HepG2 (cell line): ENCODE results near the gene CTNNBL1. TPM values are rescaled to one million over a fixed set of nuclear protein-coding genes. Genes with fewer than 3 reads are reported as not detected.

ENCODE experiments used
- CBX5 ChIP-seq: sonication (generic); formaldehyde crosslinking; IDR thresholded peaks from 2 replicates; pipeline ENCODE4 v1.4.0; 2020; ENCODE audit warnings: missing genetic modification reagents, borderline replicate concordance
- FOSL2 ChIP-seq: sonication (generic); formaldehyde crosslinking; IDR thresholded peaks from 2 replicates; pipeline ENCODE4 v1.4.0; 2020; ENCODE audit warnings: missing genetic modification reagents
- HNF4G ChIP-seq, 2 experiments: sonication (generic) in 1 of 2; formaldehyde crosslinking in 1 of 2; IDR thresholded peaks; 2 replicates each; pipeline versions ENCODE4 v1.4.0 to v1.6.1; 2011 to 2020; ENCODE audit warnings: borderline replicate concordance in 2 of 2, low read depth in 2 of 2, mild to moderate bottlenecking in 2 of 2, low read length in 1 of 2, missing genetic modification reagents in 1 of 2, moderate library complexity in 1 of 2
- NFRKB ChIP-seq: fragments of 450-650 bp; IDR thresholded peaks from 2 replicates; pipeline ENCODE4 v1.6.1; 2017
- NR1H2 ChIP-seq: sonication (generic); formaldehyde crosslinking; IDR thresholded peaks from 2 replicates; pipeline ENCODE4 v1.8.1; 2022; ENCODE audit warnings: low read depth, missing genetic modification reagents, borderline replicate concordance
- ZNF225 ChIP-seq: sonication (generic); formaldehyde crosslinking; IDR thresholded peaks from 2 replicates; pipeline ENCODE4 v1.4.0; 2020; ENCODE audit warnings: mild to moderate bottlenecking, missing genetic modification reagents
- ZNF256 ChIP-seq: sonication (generic); formaldehyde crosslinking; conservative IDR thresholded peaks from 2 replicates; pipeline ENCODE4 v1.4.0; 2020; ENCODE audit warnings: missing genetic modification reagents
- ZNF317 ChIP-seq: sonication (generic); formaldehyde crosslinking; IDR thresholded peaks from 2 replicates; pipeline ENCODE4 v1.5.0; 2020; ENCODE audit warnings: mild to moderate bottlenecking, missing genetic modification reagents
- ZNF552 ChIP-seq: sonication (generic); formaldehyde crosslinking; IDR thresholded peaks from 2 replicates; pipeline ENCODE4 v1.9.0; 2022; ENCODE audit warnings: missing genetic modification reagents, mild to moderate bottlenecking, borderline replicate concordance
- ZNF570 ChIP-seq: sonication (generic); formaldehyde crosslinking; IDR thresholded peaks from 2 replicates; pipeline ENCODE4 v1.4.0; 2020; ENCODE audit warnings: mild to moderate bottlenecking, missing genetic modification reagents, borderline replicate concordance
- ZNF674 ChIP-seq: sonication (generic); formaldehyde crosslinking; IDR thresholded peaks from 2 replicates; pipeline ENCODE4 v1.5.0; 2020; ENCODE audit warnings: low read depth, mild to moderate bottlenecking, missing genetic modification reagents
- ZNF737 ChIP-seq: sonication (generic); formaldehyde crosslinking; IDR thresholded peaks from 2 replicates; pipeline ENCODE4 v1.5.0; 2020; ENCODE audit warnings: missing genetic modification reagents, mild to moderate bottlenecking, borderline replicate concordance
- polyA plus RNA-seq, 8 experiments: library from polyadenylated mRNA; depleted of rRNA in 3 of 8; stranded (reverse) in 7 of 8; unstranded in 1 of 8; fragments of >200 nt; fragmentation: Illumina TruSeq in 4 of 8; extraction: Trizol in 4 of 8; gene quantifications; 2 replicates each; pipeline versions ENCODE4 v1.2.1 to v1.2.3, GENCODE V29; 2011 to 2016; ENCODE audit warnings: low read depth in 4 of 8, missing spikeins in 1 of 8, mixed read lengths in 1 of 8; ENCODE audit not compliant: insufficient read depth in 1 of 8
- total RNA-seq, 5 experiments: library from RNA; depleted of rRNA; stranded (reverse); fragments of >200 nt; fragmentation: Illumina TruSeq; extraction: Trizol; gene quantifications; 2 replicates each; pipeline ENCODE4 v1.2.3, GENCODE V29; 2016; ENCODE audit warnings: low read depth in 1 of 5
- TF ChIP-seq, protein P1 (sequence below): sonication (generic); formaldehyde crosslinking; IDR thresholded peaks from 2 replicates; pipeline ENCODE4 v1.5.1; 2020; ENCODE audit warnings: missing genetic modification reagents, mild to moderate bottlenecking, borderline replicate concordance
- TF ChIP-seq, protein P2 (sequence below): sonication (generic); formaldehyde crosslinking; IDR thresholded peaks from 2 replicates; pipeline ENCODE4 v1.4.0; 2020; ENCODE audit warnings: missing genetic modification reagents
- TF ChIP-seq, protein P3 (sequence below): sonication (generic); formaldehyde crosslinking; IDR thresholded peaks from 2 replicates; pipeline ENCODE4 v1.4.0; 2020; ENCODE audit warnings: missing genetic modification reagents
- TF ChIP-seq, protein P4 (sequence below): sonication (generic); formaldehyde crosslinking; IDR thresholded peaks from 2 replicates; pipeline ENCODE4 v1.4.0; 2020; ENCODE audit warnings: missing genetic modification reagents
- TF ChIP-seq, protein P5 (sequence below): IDR thresholded peaks from 2 replicates; pipeline ENCODE4 v1.6.1; 2016; ENCODE audit warnings: low read depth, control low read depth

The CTNNBL1 gene
- total and polyA plus RNA-seq, 2 of the 13 experiments (the other 11 are each of a cell fraction or from before 2014, with no cell fraction given), result 49.3 to 94.6 TPM

DNA sequence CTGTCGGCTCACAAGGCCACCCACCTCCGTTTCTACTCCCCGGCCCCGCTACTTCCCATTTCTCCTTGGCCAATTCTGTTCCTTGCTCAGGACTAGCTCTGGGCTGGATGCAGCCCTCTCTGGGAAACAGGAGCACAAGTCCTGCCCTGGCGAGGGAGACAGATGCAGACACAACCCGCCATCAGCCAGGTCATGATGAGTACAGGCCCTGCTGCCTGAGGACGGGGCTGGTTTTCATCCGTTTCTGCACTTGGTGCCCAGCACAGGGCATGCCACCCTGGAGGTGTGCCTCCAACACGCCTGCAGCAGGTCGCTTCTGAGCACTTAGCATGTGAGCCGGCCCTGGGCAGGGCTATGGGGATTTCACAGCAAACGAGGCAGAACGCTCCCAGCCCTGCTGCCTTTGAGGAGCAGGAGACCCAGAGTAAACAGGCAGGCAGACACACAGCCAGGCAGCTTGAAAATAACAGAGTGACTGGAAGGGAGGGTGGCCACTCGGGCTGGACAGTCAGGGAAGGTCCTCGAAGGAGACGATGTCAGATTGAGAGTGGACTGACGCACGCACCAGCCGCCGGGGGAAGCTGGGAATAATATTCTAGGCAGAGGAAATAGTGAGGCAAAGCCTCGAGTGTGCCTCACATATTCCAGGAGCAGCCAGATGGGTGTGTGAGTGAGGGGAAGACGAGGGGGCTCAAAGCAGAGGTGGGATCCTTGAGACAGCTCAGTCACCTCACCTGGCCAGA, 187.9 kb downstream of the CTNNBL1 start (continued):
- TF ChIP-seq, protein P1, sequence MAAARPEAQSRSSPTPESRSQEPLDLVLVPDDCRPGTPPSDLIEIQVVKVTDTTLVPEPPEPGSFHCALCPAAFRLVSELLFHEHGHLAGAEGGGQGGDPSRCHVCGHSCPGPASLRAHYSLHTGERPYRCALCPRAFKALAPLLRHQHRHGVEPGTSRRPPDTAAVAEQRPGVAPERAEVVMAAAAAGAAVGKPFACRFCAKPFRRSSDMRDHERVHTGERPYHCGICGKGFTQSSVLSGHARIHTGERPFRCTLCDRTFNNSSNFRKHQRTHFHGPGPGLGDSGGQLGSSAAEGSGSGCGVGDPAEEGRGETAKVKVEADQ, result peak; percentile 59; the same call in 1 of the 2 replicates
- no peak for TF ChIP-seq ZNF317 (CRISPR knock-in tag)
- TF ChIP-seq, protein P2, sequence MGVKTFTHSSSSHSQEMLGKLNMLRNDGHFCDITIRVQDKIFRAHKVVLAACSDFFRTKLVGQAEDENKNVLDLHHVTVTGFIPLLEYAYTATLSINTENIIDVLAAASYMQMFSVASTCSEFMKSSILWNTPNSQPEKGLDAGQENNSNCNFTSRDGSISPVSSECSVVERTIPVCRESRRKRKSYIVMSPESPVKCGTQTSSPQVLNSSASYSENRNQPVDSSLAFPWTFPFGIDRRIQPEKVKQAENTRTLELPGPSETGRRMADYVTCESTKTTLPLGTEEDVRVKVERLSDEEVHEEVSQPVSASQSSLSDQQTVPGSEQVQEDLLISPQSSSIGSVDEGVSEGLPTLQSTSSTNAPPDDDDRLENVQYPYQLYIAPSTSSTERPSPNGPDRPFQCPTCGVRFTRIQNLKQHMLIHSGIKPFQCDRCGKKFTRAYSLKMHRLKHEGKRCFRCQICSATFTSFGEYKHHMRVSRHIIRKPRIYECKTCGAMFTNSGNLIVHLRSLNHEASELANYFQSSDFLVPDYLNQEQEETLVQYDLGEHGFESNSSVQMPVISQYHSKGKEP (CRISPR knock-in tag), result no peak
- no peak for TF ChIP-seq FOSL2 (CRISPR knock-in tag)
- TF ChIP-seq, protein P3, sequence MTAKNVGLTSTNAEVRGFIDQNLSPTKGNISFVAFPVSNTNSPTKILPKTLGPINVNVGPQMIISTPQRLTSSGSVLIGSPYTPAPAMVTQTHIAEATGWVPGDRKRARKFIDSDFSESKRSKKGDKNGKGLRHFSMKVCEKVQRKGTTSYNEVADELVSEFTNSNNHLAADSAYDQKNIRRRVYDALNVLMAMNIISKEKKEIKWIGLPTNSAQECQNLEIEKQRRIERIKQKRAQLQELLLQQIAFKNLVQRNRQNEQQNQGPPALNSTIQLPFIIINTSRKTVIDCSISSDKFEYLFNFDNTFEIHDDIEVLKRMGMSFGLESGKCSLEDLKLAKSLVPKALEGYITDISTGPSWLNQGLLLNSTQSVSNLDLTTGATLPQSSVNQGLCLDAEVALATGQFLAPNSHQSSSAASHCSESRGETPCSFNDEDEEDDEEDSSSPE (CRISPR knock-in tag), result no peak
- no peak for TF ChIP-seq ZNF552 (CRISPR knock-in tag)
- TF ChIP-seq ZNF225 (CRISPR knock-in tag), result peak; percentile 48; the same call in 1 of the 2 replicates
- TF ChIP-seq NFRKB, result no peak
- TF ChIP-seq HNF4G (IDR thresholded peaks at IDR 0.05; ENCODE audit: borderline replicate concordance, low read depth, low read length), result no peak
- TF ChIP-seq HNF4G (CRISPR knock-in tag; IDR thresholded peaks at IDR 0.05; ENCODE audit: borderline replicate concordance, low read depth), result no peak
- no peak for TF ChIP-seq ZNF674 (CRISPR knock-in tag)
- no peak for TF ChIP-seq CBX5 (CRISPR knock-in tag)
- TF ChIP-seq, protein P4, sequence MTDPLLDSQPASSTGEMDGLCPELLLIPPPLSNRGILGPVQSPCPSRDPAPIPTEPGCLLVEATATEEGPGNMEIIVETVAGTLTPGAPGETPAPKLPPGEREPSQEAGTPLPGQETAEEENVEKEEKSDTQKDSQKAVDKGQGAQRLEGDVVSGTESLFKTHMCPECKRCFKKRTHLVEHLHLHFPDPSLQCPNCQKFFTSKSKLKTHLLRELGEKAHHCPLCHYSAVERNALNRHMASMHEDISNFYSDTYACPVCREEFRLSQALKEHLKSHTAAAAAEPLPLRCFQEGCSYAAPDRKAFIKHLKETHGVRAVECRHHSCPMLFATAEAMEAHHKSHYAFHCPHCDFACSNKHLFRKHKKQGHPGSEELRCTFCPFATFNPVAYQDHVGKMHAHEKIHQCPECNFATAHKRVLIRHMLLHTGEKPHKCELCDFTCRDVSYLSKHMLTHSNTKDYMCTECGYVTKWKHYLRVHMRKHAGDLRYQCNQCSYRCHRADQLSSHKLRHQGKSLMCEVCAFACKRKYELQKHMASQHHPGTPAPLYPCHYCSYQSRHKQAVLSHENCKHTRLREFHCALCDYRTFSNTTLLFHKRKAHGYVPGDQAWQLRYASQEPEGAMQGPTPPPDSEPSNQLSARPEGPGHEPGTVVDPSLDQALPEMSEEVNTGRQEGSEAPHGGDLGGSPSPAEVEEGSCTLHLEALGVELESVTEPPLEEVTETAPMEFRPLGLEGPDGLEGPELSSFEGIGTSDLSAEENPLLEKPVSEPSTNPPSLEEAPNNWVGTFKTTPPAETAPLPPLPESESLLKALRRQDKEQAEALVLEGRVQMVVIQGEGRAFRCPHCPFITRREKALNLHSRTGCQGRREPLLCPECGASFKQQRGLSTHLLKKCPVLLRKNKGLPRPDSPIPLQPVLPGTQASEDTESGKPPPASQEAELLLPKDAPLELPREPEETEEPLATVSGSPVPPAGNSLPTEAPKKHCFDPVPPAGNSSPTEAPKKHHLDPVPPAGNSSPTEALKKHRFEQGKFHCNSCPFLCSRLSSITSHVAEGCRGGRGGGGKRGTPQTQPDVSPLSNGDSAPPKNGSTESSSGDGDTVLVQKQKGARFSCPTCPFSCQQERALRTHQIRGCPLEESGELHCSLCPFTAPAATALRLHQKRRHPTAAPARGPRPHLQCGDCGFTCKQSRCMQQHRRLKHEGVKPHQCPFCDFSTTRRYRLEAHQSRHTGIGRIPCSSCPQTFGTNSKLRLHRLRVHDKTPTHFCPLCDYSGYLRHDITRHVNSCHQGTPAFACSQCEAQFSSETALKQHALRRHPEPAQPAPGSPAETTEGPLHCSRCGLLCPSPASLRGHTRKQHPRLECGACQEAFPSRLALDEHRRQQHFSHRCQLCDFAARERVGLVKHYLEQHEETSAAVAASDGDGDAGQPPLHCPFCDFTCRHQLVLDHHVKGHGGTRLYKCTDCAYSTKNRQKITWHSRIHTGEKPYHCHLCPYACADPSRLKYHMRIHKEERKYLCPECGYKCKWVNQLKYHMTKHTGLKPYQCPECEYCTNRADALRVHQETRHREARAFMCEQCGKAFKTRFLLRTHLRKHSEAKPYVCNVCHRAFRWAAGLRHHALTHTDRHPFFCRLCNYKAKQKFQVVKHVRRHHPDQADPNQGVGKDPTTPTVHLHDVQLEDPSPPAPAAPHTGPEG (CRISPR knock-in tag), result no peak
- no peak for TF ChIP-seq ZNF737 (CRISPR knock-in tag)
- TF ChIP-seq NR1H2 (CRISPR knock-in tag), result peak; percentile 91; the same call in 1 of the 2 replicates
- no peak for TF ChIP-seq ZNF256
- TF ChIP-seq, protein P5, sequence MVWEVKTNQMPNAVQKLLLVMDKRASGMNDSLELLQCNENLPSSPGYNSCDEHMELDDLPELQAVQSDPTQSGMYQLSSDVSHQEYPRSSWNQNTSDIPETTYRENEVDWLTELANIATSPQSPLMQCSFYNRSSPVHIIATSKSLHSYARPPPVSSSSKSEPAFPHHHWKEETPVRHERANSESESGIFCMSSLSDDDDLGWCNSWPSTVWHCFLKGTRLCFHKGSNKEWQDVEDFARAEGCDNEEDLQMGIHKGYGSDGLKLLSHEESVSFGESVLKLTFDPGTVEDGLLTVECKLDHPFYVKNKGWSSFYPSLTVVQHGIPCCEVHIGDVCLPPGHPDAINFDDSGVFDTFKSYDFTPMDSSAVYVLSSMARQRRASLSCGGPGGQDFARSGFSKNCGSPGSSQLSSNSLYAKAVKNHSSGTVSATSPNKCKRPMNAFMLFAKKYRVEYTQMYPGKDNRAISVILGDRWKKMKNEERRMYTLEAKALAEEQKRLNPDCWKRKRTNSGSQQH (CRISPR knock-in tag), result no peak
- no peak for TF ChIP-seq ZNF570 (CRISPR knock-in tag)
